Gastrocnemius medialis (tissue), 4 donors: Measurements from ENCODE around the gene DNAH6.

Source experiments
- POLR2A ChIP-seq, 2 donors: fragments of 450-650 bp; IDR thresholded peaks; one replicate each; pipeline ENCODE4 v1.6.1; 2017; ENCODE audit warnings: antibody characterized with exemption in 2 of 2, mild to moderate bottlenecking in 2 of 2, moderate library complexity in 2 of 2
- TF ChIP-seq, protein P1 (sequence below), 5 experiments: fragments of 450-650 bp in 3 of 5; fragments of 200-600 bp in 2 of 5; sonication (generic) in 2 of 5; IDR thresholded peaks in 4 of 5; conservative IDR thresholded peaks in 1 of 5; 1 replicate in 4 of 5; 2 replicates in 1 of 5; pipeline ENCODE4 v1.5.1; 2016 to 2019; ENCODE audit warnings: antibody characterized with exemption in 5 of 5, mild to moderate bottlenecking in 3 of 5, moderate library complexity in 3 of 5

DNA sequence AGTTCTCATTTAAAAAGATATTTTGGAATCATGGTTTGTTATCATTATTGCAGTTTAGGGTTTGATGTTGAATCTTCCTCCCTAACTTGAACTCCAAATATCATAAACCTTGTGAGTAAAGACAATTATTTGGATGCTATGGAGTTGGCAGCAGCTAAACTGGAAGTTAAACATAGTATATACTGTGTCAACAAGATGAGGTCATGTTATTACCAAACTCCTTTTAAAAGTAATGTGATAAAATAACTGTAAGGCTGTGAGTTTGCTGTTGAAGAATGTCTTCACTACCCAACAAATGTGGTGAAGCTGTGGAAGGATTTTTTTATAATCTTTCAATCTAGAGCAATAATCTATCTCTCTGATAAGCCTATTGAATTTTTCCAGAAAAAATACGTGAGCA lies 16.0 kb downstream of the DNAH6 start:
- TF ChIP-seq, protein P1, sequence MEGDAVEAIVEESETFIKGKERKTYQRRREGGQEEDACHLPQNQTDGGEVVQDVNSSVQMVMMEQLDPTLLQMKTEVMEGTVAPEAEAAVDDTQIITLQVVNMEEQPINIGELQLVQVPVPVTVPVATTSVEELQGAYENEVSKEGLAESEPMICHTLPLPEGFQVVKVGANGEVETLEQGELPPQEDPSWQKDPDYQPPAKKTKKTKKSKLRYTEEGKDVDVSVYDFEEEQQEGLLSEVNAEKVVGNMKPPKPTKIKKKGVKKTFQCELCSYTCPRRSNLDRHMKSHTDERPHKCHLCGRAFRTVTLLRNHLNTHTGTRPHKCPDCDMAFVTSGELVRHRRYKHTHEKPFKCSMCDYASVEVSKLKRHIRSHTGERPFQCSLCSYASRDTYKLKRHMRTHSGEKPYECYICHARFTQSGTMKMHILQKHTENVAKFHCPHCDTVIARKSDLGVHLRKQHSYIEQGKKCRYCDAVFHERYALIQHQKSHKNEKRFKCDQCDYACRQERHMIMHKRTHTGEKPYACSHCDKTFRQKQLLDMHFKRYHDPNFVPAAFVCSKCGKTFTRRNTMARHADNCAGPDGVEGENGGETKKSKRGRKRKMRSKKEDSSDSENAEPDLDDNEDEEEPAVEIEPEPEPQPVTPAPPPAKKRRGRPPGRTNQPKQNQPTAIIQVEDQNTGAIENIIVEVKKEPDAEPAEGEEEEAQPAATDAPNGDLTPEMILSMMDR (IDR thresholded peaks at IDR 0.05 in 4 of 5, conservative IDR thresholded peaks at IDR 0.05 in 1 of 5) = no peak
- TF ChIP-seq POLR2A (IDR thresholded peaks at IDR 0.05) = no peak
